Esophagus squamous epithelium (tissue), 5 donors: ENCODE measurements around the gene F7. TPM values are rescaled to one million over a fixed set of nuclear protein-coding genes. Genes with fewer than 3 reads are reported as not detected.

Experiments used
- DNase-seq: peaks from one replicate; lab custom pipeline; 2025; lab: John Stamatoyannopoulos, UW
- H3K27ac ChIP-seq, 4 donors: fragments of 200-600 bp; sonication (generic); one replicate each; pipeline ENCODE4 v1.5.1; 2016 to 2019; ENCODE audit warnings: mild to moderate bottlenecking in 1 of 4
- H3K27me3 ChIP-seq, 4 donors: fragments of 200-600 bp; sonication (generic); 1 replicate in 3 of 4; 2 replicates in 1 of 4; pipeline versions ENCODE4 v1.5.1 to v1.6.0; 2017 to 2021; ENCODE audit warnings: antibody characterized with exemption in 1 of 4
- H3K36me3 ChIP-seq, 3 donors: fragments of 200-600 bp; sonication (generic); one replicate each; pipeline ENCODE4 v1.5.1; 2016 to 2019
- H3K4me1 ChIP-seq, 3 donors: fragments of 200-600 bp; sonication (generic); one replicate each; pipeline ENCODE4 v1.5.1; 2017 to 2019
- H3K4me3 ChIP-seq, 4 donors: fragments of 200-600 bp; sonication (generic); 1 replicate in 3 of 4; 2 replicates in 1 of 4; pipeline ENCODE4 v1.5.1; 2016 to 2019; ENCODE audit warnings: mild to moderate bottlenecking in 2 of 4, moderate library complexity in 1 of 4
- H3K9me3 ChIP-seq, 3 donors: fragments of 200-600 bp; sonication (generic); one replicate each; pipeline ENCODE4 v1.5.1; 2016 to 2019
- CTCF ChIP-seq, 6 experiments: fragments of 450-650 bp in 4 of 6; fragments of 200-600 bp in 2 of 6; sonication (generic) in 2 of 6; IDR thresholded peaks; one replicate each; pipeline ENCODE4 v1.5.1; 2016 to 2019; ENCODE audit warnings: antibody characterized with exemption in 6 of 6, mild to moderate bottlenecking in 4 of 6, moderate library complexity in 4 of 6
- POLR2A ChIP-seq, 4 donors: fragments of 450-650 bp; IDR thresholded peaks; one replicate each; pipeline ENCODE4 v1.6.1; 2017; ENCODE audit warnings: antibody characterized with exemption in 4 of 4, mild to moderate bottlenecking in 4 of 4, moderate library complexity in 3 of 4
- WGBS, 2 donors: methylation state at CpG; one replicate each; pipeline ENCODE4 v1.1.5; 2018; 5-methylcytosine and 5-hydroxymethylcytosine counted together
- intact Hi-C: fragments of 100-400 bp; cut with DNase I; formaldehyde crosslinking; loops from one replicate; pipeline ENCODE4 v1.15.0; 2022
- total RNA-seq, 4 donors: library from RNA; depleted of rRNA; stranded (reverse); fragments of >200 nt; gene quantifications; one replicate each; pipeline ENCODE4 v1.1.0, GENCODE V29; 2016
- donor health status: DM: yes; HTN: yes; CAD: no.

F7 gene
- total RNA-seq, 4 donors from 2014 or later, result not detected

- Histone ChIP-seq H3K27me3 (peaks cover 0 to 37% (median 0%) of the 10 kb centered on the region in 4 donors), H3K27ac (no peak overlapping the region), H3K36me3 (no peaks in the 10 kb centered on the region), H3K4me3 (no peak overlapping the region), H3K4me1 (peaks cover 0 to 22% (median 5%) of the 10 kb centered on the region in 3 donors), H3K9me3 (no peaks in the 10 kb centered on the region)
- no peak for DNase-seq
- TF ChIP-seq CTCF (IDR thresholded peaks at IDR 0.05) (no peak), POLR2A (IDR thresholded peaks at IDR 0.05) (no peak)
- intact Hi-C loops, result no loop called here
- WGBS, 2 donors, result 93 to 95% methylated on average over 6 of the region's 19 CpGs
These were observed 18.8 kb downstream of the F7 start for GRCh38 chr13:113124211-113124970.

GRCh38 chr13:113125506-113126264 lies 20.1 kb downstream of the F7 start:
- WGBS, 2 donors, result 78 to 86% methylated on average over 15 to 18 of the region's 19 CpGs
- Histone ChIP-seq H3K4me1 (peaks cover 0 to 30% (median 5%) of the 10 kb centered on the region in 3 donors), H3K4me3 (no peak overlapping the region), H3K9me3 (no peaks in the 10 kb centered on the region), H3K27me3 (peaks cover 0 to 49% (median 0%) of the 10 kb centered on the region in 4 donors), H3K36me3 (peaks cover 0 to 5% (median 0%) of the 10 kb centered on the region in 3 donors), H3K27ac (no peak overlapping the region)
- intact Hi-C loops, result no loop called here
- DNase-seq, result no peak
- TF ChIP-seq POLR2A (IDR thresholded peaks at IDR 0.05) (no peak), CTCF (IDR thresholded peaks at IDR 0.05) (no peak)

- peaks cover 0 to 48% (median 0%) of the 10 kb centered on the region in 4 donors for H3K27me3 ChIP-seq
- intact Hi-C loops, result no loop called here
- no peak for TF ChIP-seq POLR2A (IDR thresholded peaks at IDR 0.05)
- no peak for TF ChIP-seq CTCF (IDR thresholded peaks at IDR 0.05)
These were observed 20.9 kb downstream of the F7 start for GRCh38 chr13:113126265-113127150.

GRCh38 chr13:113129480-113129879 lies 23.9 kb downstream of the F7 start:
- peaks cover 0 to 48% (median 0%) of the 10 kb centered on the region in 4 donors for H3K27me3 ChIP-seq
- H3K4me3 ChIP-seq, result peak overlapping the region in 2 of 4 donors; percentile 32 to 46
- H3K9me3 ChIP-seq, result no peaks in the 10 kb centered on the region
- no peak for TF ChIP-seq POLR2A (IDR thresholded peaks at IDR 0.05)
- no peak for TF ChIP-seq CTCF (IDR thresholded peaks at IDR 0.05)
- peaks cover 0 to 9% (median 0%) of the 10 kb centered on the region in 3 donors for H3K4me1 ChIP-seq
- WGBS, 2 donors, result 81 to 83% methylated on average over 9 to 18 of the region's 27 CpGs
- no peak for DNase-seq
- H3K36me3 ChIP-seq, result peaks cover 0 to 5% (median 0%) of the 10 kb centered on the region in 3 donors
- intact Hi-C loops, result no loop called here
- H3K27ac ChIP-seq, result no peak overlapping the region

More at GRCh38 chr13:113126265-113127150, 20.9 kb downstream of the F7 start:
- DNase-seq, result no peak
- H3K4me1 ChIP-seq, result peaks cover 0 to 29% (median 5%) of the 10 kb centered on the region in 3 donors
- no peaks in the 10 kb centered on the region for H3K9me3 ChIP-seq
- WGBS, 2 donors, result 77 to 87% methylated on average over 14 to 18 of the region's 18 CpGs
- H3K4me3 ChIP-seq, result no peak overlapping the region
- H3K27ac ChIP-seq, result no peak overlapping the region
- peaks cover 0 to 5% (median 0%) of the 10 kb centered on the region in 3 donors for H3K36me3 ChIP-seq
